Measurements from ENCODE around the gene TTC9B. TPM values are rescaled to one million over a fixed set of nuclear protein-coding genes. Genes with fewer than 3 reads are reported as not detected.

The TTC9B gene
- total and polyA plus RNA-seq, 4 donors: 0.14 TPM; not detected in 3

GRCh38 chr19:40245506-40246128, 27.4 kb upstream of the TTC9B start:
- Histone ChIP-seq H3K4me1 (ENCODE audit: control insufficient read depth in 4 of 4, insufficient read depth in 4 of 4, low read length in 3 of 4) (peaks cover 0 to 51% (median 29%) of the 10 kb centered on the region in 4 donors), H3K27ac (ENCODE audit: low read depth in 1 of 2, low read length in 2 of 2) (peak overlapping the region in 1 of 2 donors; percentile 6), H3K27me3 (ENCODE audit: control insufficient read depth in 4 of 4, insufficient read depth in 4 of 4, low read length in 3 of 4) (no peaks in the 10 kb centered on the region), H3K36me3 (ENCODE audit: control insufficient read depth in 4 of 4, insufficient read depth in 3 of 4, low read depth in 1 of 4, low read length in 3 of 4) (peaks cover 7 to 17% (median 11%) of the 10 kb centered on the region in 4 donors), H3K9me3 (ENCODE audit: control insufficient read depth in 4 of 4, low read length in 3 of 4) (no peaks in the 10 kb centered on the region), H3K4me3 (ENCODE audit: low read depth in 1 of 3, low read length in 3 of 3) (no peak overlapping the region), H3K9ac (ENCODE audit: low read depth in 1 of 2, low read length in 2 of 2) (no peak overlapping the region)
- TF ChIP-seq SP1 (IDR thresholded peaks at IDR 0.05) (peak; percentile 18), CTCF (IDR thresholded peaks at IDR 0.05; ENCODE audit: low read depth, low read length, missing input control) (no peak), FOXA1 (IDR thresholded peaks at IDR 0.05) (no peak), ZBTB33 (IDR thresholded peaks at IDR 0.05) (no peak), ATF3 (IDR thresholded peaks at IDR 0.05) (no peak), JUND (IDR thresholded peaks at IDR 0.05) (no peak), YY1 (IDR thresholded peaks at IDR 0.05) (peak; percentile 25), RXRA (IDR thresholded peaks at IDR 0.05) (peak in 1 of 2 donors; percentile 36), HNF4A (conservative IDR thresholded peaks at IDR 0.05) (peak; percentile 60 to 71)
- DNase-seq (ENCODE audit: low spot score): no peak
- 59% methylated on average over 9 of the region's 9 CpGs for WGBS

- DNase-seq (ENCODE audit: low spot score): no peak
- H3K4me1 ChIP-seq (ENCODE audit: control insufficient read depth in 4 of 4, insufficient read depth in 4 of 4, low read length in 3 of 4): peaks cover 0 to 45% (median 26%) of the 10 kb centered on the region in 4 donors
- 93% methylated on average over 12 of the region's 12 CpGs for WGBS
- H3K36me3 ChIP-seq (ENCODE audit: control insufficient read depth in 4 of 4, insufficient read depth in 3 of 4, low read depth in 1 of 4, low read length in 3 of 4): peaks cover 12 to 24% (median 19%) of the 10 kb centered on the region in 4 donors
- H3K9me3 ChIP-seq (ENCODE audit: control insufficient read depth in 4 of 4, low read length in 3 of 4): no peaks in the 10 kb centered on the region
- no peak overlapping the region for H3K4me3 ChIP-seq (ENCODE audit: low read depth in 1 of 3, low read length in 3 of 3)
- H3K9ac ChIP-seq (ENCODE audit: low read depth in 1 of 2, low read length in 2 of 2): no peak overlapping the region
- H3K27ac ChIP-seq (ENCODE audit: low read depth in 1 of 2, low read length in 2 of 2): no peak overlapping the region
- no peaks in the 10 kb centered on the region for H3K27me3 ChIP-seq (ENCODE audit: control insufficient read depth in 4 of 4, insufficient read depth in 4 of 4, low read length in 3 of 4)
- no peak for TF ChIP-seq YY1 (IDR thresholded peaks at IDR 0.05)
- no peak for TF ChIP-seq MAX (IDR thresholded peaks at IDR 0.05)
- TF ChIP-seq FOXA1 (IDR thresholded peaks at IDR 0.05): no peak
- no peak for TF ChIP-seq RXRA (IDR thresholded peaks at IDR 0.05)
- no peak for TF ChIP-seq FOXA2 (IDR thresholded peaks at IDR 0.05)
- no peak for TF ChIP-seq CTCF (IDR thresholded peaks at IDR 0.05; ENCODE audit: low read depth, low read length, missing input control)
- no peak for TF ChIP-seq SP1 (IDR thresholded peaks at IDR 0.05)
- TF ChIP-seq HNF4G (IDR thresholded peaks at IDR 0.05): no peak
- TF ChIP-seq REST (IDR thresholded peaks at IDR 0.05): no peak
- no peak for TF ChIP-seq ZBTB33 (IDR thresholded peaks at IDR 0.05)
- no peak for TF ChIP-seq ATF3 (IDR thresholded peaks at IDR 0.05)
- TF ChIP-seq GABPA (IDR thresholded peaks at IDR 0.05 in 1 of 2, conservative IDR thresholded peaks at IDR 0.05 in 1 of 2): no peak
- TF ChIP-seq JUND (IDR thresholded peaks at IDR 0.05): no peak
Measured at GRCh38 chr19:40244579-40245317, 26.6 kb upstream of the TTC9B start.

All from liver (tissue), 9 donors.